ENCODE data around the gene ADIPOR1.
"Not testable (repeated sequence)": the region's sequence is repeated elsewhere in the genome, so short reads cannot be mapped to it uniquely, and the experiment has no call there.

The ADIPOR1 gene

DNA sequence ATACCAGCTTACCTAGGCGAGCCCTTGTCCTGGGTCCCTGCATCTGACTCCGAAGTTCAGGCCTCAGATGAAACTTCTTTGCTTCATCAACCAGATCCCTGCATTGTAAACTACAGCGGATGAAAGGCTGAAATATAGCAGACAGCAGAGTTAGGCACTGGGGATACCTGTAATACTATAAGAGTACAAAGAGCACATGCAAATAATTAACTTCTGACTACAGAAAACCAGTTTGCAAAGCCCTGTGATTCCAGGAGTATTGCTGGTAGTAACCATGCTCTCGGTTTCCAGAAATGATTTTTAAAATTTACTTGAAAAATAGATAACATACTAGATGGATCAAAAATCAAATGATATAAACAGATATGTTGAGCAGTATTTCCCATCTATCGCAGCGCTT lies 49.1 kb downstream of the ADIPOR1 start:
- peaks cover 43% of the 10 kb centered on the region for H3K36me3 ChIP-seq (replicated peaks)
- DNase-seq, result no peak
- no peak overlapping the region for H3K4me3 ChIP-seq (ENCODE audit: low read depth, low read length)
- in situ Hi-C loops (cut with HindIII; ENCODE audit: low pct_ligation_motif_present, low sequenced_read_pairs), result no loop called here
- TF ChIP-seq, protein P1, sequence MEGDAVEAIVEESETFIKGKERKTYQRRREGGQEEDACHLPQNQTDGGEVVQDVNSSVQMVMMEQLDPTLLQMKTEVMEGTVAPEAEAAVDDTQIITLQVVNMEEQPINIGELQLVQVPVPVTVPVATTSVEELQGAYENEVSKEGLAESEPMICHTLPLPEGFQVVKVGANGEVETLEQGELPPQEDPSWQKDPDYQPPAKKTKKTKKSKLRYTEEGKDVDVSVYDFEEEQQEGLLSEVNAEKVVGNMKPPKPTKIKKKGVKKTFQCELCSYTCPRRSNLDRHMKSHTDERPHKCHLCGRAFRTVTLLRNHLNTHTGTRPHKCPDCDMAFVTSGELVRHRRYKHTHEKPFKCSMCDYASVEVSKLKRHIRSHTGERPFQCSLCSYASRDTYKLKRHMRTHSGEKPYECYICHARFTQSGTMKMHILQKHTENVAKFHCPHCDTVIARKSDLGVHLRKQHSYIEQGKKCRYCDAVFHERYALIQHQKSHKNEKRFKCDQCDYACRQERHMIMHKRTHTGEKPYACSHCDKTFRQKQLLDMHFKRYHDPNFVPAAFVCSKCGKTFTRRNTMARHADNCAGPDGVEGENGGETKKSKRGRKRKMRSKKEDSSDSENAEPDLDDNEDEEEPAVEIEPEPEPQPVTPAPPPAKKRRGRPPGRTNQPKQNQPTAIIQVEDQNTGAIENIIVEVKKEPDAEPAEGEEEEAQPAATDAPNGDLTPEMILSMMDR (IDR thresholded peaks at IDR 0.05; ENCODE audit: low read depth, low read length, missing control alignments), result no peak
- H3K27ac ChIP-seq, result no peak overlapping the region
- no peaks in the 10 kb centered on the region for H3K27me3 ChIP-seq (replicated peaks)

DNA sequence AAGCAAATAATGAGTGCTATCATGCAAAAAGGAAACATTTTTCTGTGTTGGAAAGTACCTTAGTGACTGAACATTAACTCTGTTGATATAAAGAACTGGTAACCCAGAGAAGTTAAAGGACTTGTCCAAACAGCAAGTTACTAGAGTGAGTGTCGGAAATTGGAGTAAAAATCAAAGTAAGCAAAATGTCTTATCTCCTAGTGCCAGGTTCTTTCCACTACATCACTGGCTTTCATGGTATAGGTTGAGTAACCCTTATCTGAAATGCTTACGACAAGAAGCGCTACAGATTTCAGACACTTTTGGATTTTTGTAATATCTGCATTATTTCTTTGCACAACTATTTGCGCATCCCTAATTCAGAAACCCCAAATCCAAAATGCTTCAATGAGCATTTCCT lies 52.8 kb downstream of the ADIPOR1 start:
- Histone ChIP-seq H3K36me3 (replicated peaks) (peaks cover 29% of the 10 kb centered on the region), H3K27me3 (replicated peaks) (no peaks in the 10 kb centered on the region), H3K27ac (no peak overlapping the region), H3K4me3 (ENCODE audit: low read depth, low read length) (no peak overlapping the region)
- no peak for DNase-seq
- in situ Hi-C loops (cut with HindIII; ENCODE audit: low pct_ligation_motif_present, low sequenced_read_pairs), result no loop called here
- TF ChIP-seq, protein P1 (IDR thresholded peaks at IDR 0.05; ENCODE audit: low read depth, low read length, missing control alignments), result no peak

DNA sequence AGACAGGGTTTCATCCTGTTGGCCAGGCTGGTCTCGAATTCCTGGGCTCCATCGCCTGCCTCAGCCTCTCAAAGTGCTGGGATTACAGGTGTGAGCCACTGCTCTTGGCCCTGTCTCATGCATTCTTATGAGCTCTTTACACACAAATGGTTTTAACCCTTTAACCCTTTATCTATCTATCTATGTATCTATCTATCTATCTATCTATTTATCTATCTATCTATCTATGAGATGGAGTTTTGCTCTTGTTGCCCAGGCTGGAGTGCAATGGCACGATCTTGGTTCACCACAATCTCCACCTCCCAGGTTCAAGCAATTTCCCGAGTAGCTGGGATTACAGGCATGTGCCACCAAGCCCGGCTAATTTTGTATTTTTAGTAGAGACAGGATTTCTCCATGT lies 54.3 kb downstream of the ADIPOR1 start:
- H3K27me3 ChIP-seq (replicated peaks); in situ Hi-C loops (cut with HindIII; ENCODE audit: low pct_ligation_motif_present, low sequenced_read_pairs); DNase-seq; H3K4me3 ChIP-seq (ENCODE audit: low read depth, low read length); H3K27ac ChIP-seq: not testable (repeated sequence)
- peaks cover 18% of the 10 kb centered on the region for H3K36me3 ChIP-seq (replicated peaks)

GRCh38 chr1:202901555-202901954 lies 56.6 kb downstream of the ADIPOR1 start:
- DNase-seq, result no peak
- Histone ChIP-seq H3K36me3 (replicated peaks) (peaks cover 17% of the 10 kb centered on the region), H3K4me3 (ENCODE audit: low read depth, low read length) (no peak overlapping the region), H3K27ac (no peak overlapping the region), H3K27me3 (replicated peaks) (no peaks in the 10 kb centered on the region)
- TF ChIP-seq, protein P1 (IDR thresholded peaks at IDR 0.05; ENCODE audit: low read depth, low read length, missing control alignments), result no peak
- in situ Hi-C loops (cut with HindIII; ENCODE audit: low pct_ligation_motif_present, low sequenced_read_pairs), result no loop called here

DNA sequence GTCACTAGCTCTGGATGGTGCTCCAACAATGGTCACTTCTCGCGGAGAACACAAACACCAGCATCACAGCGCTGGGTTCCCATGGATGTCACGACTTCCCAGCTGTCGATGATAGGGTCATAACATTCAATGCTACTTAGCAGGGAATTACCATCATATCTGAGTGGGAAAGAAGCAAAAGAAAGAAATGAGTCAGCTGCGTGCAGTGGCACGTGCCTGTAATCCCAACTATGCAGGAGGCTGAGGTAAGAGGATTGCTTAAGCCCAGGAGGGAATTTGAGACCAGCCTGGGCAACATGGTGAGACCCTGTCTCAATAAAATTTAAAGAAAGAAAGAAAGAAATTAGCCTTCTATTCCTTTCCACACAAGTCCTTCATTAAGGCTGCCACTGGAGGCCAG lies 65.6 kb downstream of the ADIPOR1 start:
- DNase-seq, result no peak
- Histone ChIP-seq H3K4me3 (ENCODE audit: low read depth, low read length) (no peak overlapping the region), H3K27ac (no peak overlapping the region), H3K36me3 (replicated peaks) (peaks cover 43% of the 10 kb centered on the region), H3K27me3 (replicated peaks) (no peaks in the 10 kb centered on the region)
- in situ Hi-C loops (cut with HindIII; ENCODE audit: low pct_ligation_motif_present, low sequenced_read_pairs), result no loop called here
- TF ChIP-seq, protein P1 (IDR thresholded peaks at IDR 0.05; ENCODE audit: low read depth, low read length, missing control alignments), result no peak

All from brain microvascular endothelial cell (primary cell).